Endothelial cell of hepatic sinusoid (primary cell): ENCODE measurements around the gene EME2.

Experiments used
- in situ Hi-C: cut with HindIII; loops from 2 replicates; pipeline ENCODE4 v1.10.0; 2017; ENCODE audit warnings: low sequenced_read_pairs

Gene EME2

DNA sequence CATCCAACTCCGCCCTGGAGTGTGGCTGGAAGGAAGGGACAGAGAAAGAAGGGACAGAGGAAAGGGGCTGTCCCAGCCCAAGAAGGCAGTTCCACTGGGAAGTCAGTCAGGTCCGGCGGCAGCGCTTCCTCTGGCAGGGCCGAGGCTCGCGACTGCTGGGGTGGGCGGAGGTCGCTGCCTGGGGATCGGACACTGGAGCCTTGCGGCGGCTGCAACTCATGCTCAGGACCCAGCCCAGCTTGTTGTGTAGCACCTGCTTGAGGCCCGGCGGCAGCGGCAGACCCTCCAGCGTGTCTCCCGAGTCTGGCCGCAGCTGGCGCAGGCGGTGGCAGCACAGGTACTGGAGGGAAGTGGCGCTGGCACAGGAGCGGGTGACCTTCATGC lies 4.4 kb downstream of the EME2 start:
- in situ Hi-C loops: no loop called here

DNA sequence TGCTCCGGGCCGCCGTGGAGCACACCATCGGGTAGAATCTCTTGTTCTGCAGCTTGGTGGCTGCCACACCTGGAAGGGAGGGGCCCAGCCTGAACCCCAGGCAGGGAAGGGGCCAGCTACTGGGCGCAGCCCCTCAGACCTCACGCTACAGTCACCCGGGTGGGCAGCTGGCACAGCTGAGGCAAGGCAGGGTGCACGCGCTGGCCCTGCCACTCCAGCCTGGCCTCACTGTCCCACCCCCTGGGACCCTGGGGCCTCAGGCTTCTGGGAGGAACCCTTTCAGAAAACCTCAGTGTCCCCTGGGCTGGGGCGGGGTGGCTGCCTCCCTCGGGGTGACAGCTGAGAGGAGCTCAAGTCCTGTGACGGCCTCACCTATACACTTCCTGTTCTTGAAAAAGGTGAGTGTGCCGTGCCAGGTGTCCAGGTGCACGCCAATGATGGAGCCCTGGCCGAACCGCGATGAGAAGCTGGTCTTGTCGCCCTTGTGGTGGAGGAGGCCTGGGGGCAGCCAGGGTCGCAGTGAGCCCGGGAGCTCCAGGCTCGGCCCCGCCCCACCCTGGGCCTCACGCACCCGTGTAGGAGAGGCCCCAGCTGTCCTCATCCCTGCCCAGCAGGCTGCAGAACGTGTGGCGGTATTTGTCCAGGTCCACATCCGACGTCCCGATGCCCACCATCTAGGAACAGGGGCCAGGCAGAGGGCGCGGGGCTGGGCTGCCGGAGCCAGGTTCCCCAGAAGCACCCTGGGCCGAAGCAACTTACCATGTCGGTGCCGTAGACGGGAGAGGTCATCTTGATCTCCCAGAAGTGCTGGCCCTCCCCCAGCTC lies 5.0 kb downstream of the EME2 start:
- in situ Hi-C loops: no loop called here

DNA sequence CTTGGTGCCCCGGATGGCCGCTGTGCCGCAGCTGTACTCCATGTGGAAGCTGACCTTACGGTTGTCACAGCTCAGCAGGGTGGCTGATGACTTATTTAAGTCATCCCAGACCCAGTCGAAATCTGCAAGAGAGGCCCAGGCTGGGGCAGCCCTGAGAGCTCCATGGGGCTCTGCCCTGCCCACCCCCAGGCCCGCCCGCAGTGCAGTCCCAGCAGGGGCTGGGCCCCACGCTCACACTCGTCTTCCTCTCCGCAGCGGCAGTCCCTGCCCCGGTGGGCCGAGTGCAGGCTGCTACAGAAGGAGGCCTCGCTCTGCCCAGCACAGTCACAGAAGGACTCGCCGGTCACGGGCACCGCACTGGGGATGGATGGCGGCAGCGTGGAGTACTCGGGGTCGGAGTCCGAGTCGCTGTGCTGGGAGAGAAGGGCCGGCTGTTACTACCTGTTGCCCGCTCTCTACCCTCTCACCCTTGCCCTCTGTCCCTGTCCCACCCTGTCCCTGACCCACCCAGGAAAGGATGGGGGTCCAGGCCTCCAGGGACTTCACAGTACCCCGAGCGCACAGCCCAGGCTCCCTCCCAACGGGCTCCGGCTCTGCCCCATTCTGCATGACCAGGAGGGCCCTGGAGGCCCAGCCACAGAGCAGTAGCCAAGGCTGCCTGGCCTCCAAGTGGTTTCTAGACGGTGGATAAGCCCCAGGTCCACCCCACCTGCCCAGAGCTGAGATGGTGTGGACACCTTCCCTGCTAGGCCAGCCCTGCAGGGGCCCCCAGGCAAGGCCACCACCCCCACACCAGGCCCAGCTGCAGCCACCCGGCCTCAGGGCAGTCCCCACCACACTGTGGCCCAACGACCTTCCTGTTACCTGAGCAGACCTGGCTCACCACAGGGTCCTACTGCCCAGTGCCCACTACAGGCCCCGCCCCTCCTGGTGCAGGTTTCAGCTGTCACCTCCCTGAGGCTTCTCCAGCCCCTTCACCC lies 5.9 kb downstream of the EME2 start:
- in situ Hi-C loops: no loop called here

DNA sequence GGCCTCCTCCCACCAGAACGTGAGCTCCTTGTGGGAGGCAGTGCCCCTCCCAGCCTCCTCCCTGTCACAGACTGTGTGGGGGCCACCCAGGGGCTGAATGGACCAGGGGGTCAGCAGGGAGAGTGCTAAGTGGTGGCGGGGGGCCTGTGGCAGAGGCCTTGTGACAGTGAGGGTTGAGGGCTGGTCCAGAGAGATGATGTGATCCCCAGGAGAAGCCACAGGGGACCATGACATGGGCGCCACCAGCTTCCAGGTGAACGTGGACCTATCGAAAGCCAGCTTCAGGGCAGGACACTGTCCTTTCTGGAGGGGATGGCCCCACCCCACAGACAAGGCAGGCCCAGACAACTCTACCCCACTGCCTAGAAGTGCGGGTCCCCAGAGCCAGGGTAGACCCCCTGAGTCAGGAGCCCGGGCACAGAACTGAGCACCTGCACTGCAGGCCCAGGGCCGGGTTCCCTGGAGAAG lies 6.7 kb downstream of the EME2 start:
- in situ Hi-C loops: no loop called here

DNA sequence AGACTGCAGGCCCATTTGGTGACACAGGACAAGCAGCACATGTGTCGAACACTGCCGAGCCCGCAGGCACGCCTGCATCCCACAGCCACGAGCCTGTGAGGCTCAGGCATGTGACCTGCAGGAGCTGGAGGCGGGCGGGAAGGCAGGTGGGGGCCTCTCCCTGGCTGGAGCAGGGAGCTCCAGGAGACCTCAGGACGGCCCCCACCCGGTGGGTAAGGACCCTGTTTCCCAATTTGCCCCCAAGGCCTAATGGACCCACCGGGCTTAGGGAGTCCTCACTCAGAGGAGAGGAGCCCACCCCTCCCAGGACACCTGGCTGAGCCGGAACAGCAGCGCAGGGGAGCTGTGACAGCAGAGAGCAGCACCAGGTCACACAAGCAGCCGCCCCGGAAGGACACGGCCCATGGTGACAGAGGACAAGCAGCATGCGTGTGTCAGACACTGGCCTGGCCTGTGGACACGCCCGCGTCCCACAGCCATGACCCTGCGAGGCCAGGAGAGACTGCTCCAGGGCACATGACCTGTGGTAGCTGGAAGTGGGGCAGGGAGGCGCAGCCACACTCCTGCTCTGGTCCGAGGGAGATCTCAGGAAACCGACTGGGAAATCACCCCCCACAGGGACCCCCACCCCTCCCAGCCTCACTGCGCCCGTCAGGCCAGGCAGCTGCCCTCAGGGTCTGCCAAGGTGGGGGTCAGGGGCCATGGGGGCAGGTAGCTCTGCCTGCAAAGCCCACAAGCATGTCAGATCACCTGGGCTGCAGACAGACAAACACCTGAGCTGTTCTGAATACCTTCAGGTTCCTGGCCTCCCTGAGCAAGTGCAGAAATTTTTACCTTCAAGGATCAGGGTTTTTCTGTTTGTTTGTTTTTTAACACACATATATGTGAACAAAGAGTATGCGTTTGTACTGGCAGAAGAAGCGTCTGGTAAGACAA lies 7.4 kb downstream of the EME2 start:
- in situ Hi-C loops: no loop called here

DNA sequence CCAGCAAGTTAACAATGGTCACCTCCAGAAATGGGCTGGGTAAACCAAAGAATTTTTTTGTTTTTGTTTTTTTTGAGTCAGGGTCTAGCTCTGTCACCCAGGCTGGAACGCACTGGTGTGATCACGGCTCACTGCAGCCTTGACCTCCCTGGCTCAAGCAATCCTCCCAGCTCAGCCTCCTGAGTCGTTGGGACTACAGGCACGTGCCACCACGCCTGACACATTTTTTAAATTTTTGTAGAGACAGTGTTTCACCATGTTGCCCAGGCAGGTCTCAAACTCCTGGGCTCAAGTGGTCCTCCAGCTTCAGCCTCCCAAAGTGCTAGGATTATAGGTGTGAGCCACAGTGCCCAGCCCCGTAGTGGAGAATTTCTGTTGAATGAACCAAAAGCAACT lies 8.1 kb downstream of the EME2 start:
- in situ Hi-C loops: no loop called here

DNA sequence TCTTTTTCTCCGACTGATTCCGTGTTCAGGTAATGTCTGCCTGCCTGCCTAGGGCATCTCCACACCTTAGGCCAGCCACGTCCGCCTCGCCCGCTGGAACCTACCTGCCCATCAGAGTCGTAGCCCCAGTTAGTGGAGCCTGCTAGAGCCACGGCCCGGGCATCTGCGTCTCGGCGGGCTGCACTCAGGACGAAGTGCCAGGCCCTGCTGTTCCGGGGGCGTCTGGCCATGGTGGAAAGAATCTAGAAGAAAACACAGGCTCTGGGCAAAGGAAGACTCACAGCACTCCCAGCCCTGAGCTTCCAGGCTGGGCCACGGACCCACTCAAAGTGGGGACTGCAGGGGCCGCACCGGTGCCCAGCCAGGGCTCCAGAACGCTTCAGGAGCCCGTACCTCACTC lies 8.6 kb downstream of the EME2 start:
- in situ Hi-C loops: no loop called here

DNA sequence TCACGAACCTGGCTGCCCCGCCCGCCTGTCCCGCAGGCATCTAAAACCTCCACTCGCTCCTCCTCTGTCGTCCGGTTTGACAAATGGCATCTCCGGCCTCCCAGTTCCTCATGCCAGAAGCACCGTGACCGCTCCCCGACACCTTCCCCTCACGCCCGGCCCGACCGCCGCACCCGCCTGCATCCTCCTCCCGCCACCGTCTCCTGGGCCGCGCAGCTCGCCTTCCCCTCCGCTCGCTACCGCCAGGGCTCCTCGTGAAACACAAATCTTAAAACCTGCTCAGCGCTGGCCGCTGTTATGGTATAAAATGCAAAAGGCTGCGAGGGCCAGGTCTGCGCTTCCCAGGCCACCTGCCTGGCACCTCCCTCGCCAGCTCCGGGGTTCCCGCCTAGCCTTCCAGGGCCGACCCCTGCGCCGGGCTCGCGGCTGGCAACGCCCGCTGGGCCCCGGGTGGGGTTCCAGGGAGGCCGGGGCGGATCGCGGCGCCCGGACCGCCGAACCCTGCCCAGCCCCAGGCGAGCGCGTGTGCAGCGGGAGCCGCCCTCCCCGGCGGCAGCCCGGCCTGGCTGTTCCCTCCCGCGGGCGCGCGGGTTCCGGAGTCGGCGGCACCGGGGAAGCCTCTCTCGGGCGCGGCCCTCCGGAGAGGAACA lies 9.3 kb downstream of the EME2 start:
- in situ Hi-C loops: no loop called here

DNA sequence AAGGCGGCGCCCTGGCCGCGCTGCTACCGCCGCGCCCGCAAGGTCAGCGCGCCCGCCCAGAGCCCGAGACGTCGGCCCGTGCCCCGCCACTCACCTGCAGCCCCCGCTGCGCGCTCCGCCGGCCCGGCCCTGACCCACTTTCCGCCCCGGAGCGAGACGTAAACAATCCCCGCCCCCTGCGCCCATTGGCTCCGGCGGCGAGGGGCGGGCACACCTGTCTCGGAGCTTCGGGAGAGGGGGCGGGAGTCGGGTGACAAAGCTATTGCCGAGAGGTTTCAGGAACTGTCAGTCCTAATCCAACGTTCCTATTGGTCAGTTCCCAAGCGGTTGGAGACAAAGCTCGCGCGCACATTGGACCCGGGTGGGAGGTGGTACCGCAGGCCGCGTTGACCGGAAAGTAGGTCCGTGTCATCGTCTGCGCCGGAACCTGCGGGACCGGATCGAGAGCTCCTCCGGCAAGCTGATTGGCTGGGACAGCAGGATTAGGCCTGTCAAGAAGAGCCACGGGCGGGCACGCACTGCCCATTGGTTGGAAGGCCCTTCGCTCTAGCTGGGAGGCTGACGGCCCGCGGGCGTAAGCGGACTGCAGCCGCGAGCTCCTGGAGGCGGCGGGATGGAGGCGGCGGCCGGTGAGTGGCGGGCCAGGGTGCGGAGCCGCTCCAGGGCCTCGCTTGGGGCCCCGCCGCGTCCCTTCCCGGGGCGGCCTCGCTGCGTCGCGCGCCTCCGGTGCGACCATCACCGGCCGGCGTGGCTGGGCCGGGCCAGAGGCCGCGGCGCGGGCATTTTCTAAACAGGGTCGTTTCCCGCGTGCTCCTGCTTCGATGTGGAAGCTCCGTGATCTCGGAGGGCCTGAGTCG lies 10.0 kb downstream of the EME2 start, which contains the start of the genes NUBP2 and SPSB3:
Gene NUBP2, plus strand, starts transcription at position 553 of the 857 bp plus-strand sequence. Its CDS starts 61 bp downstream, at position 614.
Gene SPSB3, minus strand, starts transcription at position 164 of the 857 bp plus-strand sequence. CDS start 1,088 bp downstream, outside the sequence.
- in situ Hi-C loops: no loop called here

DNA sequence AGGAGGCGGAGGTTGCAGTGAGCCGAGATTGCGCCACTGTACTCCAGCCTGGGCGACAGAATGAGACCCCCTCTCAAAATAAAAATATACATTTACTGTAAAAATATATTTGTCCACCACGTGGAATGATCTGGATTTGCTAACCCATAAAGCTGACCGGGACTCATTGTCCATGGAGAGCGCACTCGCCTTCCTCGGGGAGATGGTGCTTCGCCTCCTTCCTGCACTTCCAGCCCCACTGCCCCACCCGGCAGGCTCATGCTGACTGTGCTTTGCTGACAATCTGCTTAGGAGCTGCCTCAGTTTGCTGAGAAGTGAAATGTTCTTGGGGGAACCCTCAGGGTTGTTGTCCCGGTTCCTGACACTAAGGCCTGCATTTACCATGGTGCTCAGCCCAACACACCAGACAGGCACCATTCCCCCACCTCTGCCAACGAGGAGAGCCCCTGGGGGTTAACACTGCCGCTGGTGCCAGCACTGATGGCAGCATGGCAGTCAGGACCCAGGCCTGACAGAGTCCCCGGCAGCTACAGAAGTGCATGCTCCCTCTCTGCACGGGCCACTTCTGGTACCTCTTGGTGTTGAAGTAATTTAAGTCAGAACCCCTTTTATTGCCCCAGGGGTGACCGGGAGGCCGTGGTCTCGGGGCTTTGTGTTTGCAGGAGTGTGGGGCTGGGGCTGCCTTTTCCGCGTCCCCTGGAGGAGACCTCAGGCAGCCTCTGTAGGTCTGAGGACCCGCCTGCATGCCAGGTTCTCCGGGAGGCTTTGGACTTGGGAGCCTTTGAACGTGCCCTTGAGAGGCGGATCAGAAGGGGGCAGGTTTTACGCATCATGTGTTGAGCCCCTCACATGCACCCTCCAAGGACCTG lies 12.6 kb downstream of the EME2 start:
- in situ Hi-C loops: no loop called here

DNA sequence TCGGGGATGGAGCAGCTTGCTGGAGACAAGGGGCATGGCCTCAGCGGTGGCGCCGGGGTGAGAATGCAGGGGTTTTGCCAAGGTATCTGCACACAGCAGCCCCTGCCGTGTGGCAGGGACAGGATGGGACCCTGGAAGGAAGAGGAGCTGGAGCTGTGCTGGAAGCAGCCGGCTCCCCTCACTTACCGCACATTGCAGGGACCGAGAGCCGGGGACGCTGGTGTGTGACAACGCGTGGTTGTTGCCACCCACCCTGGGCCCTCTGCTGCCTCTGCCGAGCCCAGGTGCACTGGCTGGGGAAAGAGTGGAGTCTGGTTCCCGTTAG lies 13.2 kb downstream of the EME2 start:
- in situ Hi-C loops: no loop called here

DNA sequence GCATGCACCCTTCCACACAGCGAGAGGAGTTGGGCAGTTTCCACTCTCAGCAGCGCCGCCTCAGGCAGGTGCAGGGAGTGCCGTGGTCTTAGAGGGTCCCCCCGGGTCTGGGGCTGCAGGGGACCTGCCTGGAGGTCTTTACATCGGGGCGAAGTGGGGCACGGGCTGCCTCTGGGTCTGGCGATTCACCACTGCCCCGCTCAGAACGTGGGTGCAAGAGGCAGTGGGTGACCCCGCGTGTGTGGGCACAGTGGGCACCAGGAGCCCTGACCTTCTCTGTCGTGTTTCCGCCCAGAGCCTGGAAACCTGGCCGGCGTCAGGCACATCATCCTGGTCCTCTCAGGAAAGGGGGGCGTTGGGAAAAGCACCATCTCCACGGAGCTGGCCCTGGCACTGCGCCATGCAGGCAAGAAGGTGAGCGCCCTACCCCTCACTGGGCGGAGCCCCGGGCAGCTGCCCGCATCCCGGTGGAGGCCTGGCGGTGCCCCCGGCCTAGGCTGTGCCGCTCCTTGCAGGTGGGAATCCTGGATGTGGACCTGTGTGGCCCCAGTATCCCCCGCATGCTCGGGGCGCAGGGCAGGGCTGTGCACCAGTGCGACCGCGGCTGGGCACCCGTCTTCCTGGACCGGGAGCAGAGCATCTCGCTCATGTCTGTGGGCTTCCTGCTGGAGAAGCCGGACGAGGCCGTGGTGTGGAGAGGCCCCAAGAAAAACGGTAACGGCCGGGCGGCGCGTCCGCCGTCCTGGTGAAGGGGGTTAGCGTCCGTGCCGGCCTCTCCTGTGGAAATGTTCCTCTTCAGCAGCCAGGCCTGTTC lies 13.8 kb downstream of the EME2 start:
- in situ Hi-C loops: no loop called here

DNA sequence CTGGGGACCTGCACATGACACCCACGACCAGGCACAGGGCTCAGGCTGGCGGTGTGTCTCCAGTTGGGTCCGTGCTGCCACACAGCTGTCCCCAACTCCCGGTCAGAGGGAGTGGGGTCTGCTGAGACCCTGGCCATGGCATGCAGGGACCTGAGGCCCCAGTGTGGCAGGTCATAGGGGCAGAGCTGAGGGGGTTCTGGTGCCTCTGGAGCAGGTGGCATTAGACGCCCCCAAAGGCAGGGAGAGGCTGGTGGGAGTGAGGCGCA lies 14.4 kb downstream of the EME2 start:
- in situ Hi-C loops: no loop called here

DNA sequence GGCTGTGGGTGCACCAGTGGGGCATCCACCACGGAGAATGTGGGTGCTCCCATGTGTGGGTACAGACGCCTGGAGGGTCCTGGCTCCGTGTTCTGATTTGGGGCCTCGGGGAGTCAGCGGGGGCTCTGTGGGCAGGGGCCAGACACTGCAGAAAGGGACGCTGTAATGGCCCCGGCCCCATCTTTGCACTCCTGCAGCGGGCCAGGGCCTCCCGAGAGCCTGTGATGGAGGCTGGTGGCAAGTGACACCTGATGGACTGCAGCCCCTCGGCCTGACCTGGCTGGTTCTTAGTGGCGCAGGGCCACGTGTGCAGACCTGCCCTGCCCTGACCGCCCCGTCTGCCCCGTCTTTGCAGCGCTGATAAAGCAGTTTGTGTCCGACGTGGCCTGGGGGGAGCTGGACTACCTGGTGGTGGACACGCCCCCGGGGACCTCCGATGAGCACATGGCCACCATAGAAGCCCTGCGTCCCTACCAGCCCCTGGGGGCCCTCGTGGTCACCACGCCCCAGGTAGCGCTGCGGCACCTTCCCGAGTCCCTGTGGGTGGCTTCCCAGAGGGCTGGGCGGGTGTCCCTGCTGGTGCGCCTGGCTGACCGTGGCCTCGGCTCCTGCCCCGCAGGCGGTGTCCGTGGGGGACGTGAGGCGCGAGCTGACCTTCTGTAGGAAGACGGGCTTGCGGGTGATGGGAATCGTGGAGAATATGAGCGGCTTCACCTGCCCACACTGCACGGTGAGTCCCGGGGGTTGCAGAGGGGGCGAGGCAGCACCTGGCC lies 14.9 kb downstream of the EME2 start:
- in situ Hi-C loops: no loop called here

DNA sequence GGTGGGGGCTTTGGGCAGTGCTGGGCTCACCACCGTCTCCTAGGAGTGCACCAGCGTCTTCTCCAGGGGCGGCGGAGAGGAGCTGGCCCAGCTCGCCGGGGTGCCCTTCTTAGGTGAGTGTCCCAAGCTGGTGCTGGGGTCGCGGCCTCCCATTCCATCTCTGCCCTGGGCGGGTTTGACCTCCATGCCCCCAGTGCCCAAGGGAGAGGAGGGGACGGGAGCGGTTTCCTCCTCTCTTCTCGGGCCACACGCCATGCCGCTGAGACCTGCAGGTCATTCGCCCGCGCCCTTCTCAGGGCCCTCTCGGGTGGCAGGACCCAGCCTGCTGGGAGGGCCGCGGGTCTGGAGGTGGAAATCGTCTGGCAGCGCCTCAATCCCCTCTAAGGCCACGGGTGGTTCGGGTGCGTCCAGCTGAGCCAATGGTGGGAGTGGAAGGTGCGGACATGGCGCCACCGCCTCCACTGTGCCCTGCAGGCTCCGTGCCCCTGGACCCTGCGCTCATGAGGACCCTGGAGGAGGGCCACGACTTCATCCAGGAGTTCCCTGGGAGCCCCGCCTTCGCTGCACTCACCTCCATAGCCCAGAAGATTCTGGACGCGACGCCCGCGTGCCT lies 15.6 kb downstream of the EME2 start:
- in situ Hi-C loops: no loop called here

DNA sequence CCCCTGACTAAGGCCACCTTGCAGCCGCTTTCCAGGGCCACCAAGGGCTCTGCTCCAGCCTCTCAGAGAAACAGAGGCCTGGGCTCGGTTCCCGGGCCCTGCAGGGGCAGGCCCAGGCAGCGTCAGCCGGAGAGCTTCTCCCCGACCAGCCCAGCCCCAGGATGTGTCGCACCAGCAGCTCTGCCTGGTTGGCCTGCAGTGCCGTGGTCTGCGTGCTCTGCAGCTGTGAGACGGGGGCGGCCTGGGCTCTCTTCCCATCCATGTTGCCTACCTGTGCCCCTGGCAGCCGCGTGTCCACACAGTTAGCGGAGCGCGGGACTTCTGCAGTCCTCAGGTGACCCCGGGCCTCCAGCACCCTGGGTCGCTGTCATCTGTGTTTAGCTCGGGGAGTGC lies 16.1 kb downstream of the EME2 start:
- in situ Hi-C loops: no loop called here

DNA sequence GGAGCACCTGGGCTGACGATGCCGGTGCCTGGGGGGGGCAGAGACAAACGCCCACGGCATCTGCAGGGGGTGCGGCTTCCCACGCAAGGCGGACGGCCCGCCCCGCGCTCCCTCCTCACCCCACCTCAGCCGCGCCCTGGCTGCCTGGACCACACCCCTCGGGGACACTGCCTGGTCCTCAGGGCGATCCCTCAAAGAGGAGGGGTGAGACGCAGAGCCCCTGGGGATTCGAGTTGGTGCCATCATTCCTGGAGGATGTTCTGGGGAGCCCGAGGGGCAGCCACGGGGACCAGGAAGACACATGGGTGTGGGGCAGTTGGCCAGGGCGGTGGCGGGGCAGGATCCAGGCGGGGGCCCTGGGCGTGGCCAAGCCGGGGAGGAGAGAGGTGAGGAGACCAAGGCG lies 17.0 kb downstream of the EME2 start:
- in situ Hi-C loops: no loop called here
